AG09319 (cell line): Measurements from ENCODE around the gene SNTA1.
A peak's percentile ranks its signal among the peaks of the same experiment; 100 is the strongest.
"Not testable (repeated sequence)": the region's sequence is repeated elsewhere in the genome, so short reads cannot be mapped to it uniquely, and the experiment has no call there.

Experiments used
- DNase-seq: peaks from one replicate; pipeline ENCODE4 v3.0.0-alpha.2; 2010; ENCODE audit warnings: low read depth; ENCODE audit errors: extremely low read depth
- CTCF ChIP-seq: IDR thresholded peaks from 2 replicates; pipeline ENCODE4 v1.5.1; 2011; ENCODE audit warnings: low read depth, mild to moderate bottlenecking, inconsistent platforms, low read length, moderate library complexity

Gene SNTA1

GRCh38 chr20:33443512-33444239 lies at the start of gene SNTA1:
TSS of gene SNTA1 (minus strand) at chr20:33443763. CDS start at chr20:33443620, 143 bp downstream.
- no peak for DNase-seq
- no peak for TF ChIP-seq CTCF

- no peak for DNase-seq
- TF ChIP-seq CTCF = no peak
Measured at GRCh38 chr20:33490934-33491656, 47.5 kb upstream of the SNTA1 start.

GRCh38 chr20:33490023-33490933 lies 46.7 kb upstream of the SNTA1 start, which contains the start of gene CBFA2T2:
TSS of gene CBFA2T2 (plus strand) at chr20:33490096. CDS start at chr20:33490268, 172 bp downstream.
- TF ChIP-seq CTCF = no peak
- DNase-seq = peak; percentile 19

GRCh38 chr20:33489495-33490022 lies 46.0 kb upstream of the SNTA1 start:
- peak; percentile 90 for DNase-seq
- no peak for TF ChIP-seq CTCF

- DNase-seq = not testable (repeated sequence)
Measured at GRCh38 chr20:33488661-33489494, 45.3 kb upstream of the SNTA1 start.

GRCh38 chr20:33488201-33488600 lies 44.6 kb upstream of the SNTA1 start:
- TF ChIP-seq CTCF = no peak

GRCh38 chr20:33483186-33483585 lies 39.6 kb upstream of the SNTA1 start:
- not testable (repeated sequence) for DNase-seq

More at GRCh38 chr20:33488201-33488600, 44.6 kb upstream of the SNTA1 start:
- DNase-seq = no peak
